Stimulated activated CD4-positive, alpha-beta T cell treated with anti-CD3 and anti-CD28 coated beads, Interleukin-1b, Interleukin-23, amount 100 ng/mL, for 24 hours (primary cell): ENCODE measurements around the gene CAMTA1.

Experiments
- DNase-seq, 4 experiments: peaks; one replicate each; pipeline ENCODE4 v3.0.0-alpha.2; 2020; ENCODE audit warnings: low read depth in 4 of 4, low spot score in 1 of 4

Gene CAMTA1

DNA sequence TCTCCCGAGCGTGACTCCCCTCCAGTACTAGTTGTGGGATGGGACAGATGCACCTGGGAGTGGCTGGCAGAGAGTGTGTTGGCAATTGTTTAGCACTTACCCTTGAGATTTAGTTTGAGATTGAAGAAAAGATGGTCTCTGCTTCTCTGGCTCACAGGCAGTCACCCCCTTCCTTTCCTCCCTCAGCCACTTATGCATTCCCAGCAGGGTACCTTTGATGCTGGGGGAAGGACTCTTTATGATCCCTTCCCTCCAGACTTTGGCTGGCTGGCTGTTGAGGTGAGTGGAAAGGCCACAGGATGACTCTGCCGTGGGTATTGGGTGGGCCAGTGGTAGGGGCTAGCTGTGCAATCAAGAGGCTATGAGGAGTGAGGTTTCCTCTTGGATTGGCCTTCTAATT is 236.8 kb downstream of the CAMTA1 start:
- no peak for DNase-seq

DNA sequence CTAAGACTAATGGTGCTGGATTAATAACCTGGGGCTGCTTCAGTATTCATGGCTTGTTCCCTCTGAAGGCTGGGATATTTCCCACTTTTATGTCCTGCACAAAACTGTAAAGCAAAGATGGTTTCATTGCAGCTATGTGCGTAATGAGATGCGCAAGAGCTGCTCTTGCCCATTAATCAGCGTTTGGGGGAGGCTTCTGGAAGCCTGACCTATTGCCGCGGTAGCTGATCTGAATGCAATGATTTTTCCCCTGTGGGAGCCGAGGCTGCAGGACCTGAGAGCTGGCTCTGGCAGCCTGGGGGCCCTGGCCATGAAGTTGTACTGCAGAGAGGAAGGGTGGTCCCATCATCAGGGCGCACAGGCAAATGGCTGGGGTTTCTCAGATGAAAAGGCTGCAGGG is 239.8 kb downstream of the CAMTA1 start:
- DNase-seq: no peak

DNA sequence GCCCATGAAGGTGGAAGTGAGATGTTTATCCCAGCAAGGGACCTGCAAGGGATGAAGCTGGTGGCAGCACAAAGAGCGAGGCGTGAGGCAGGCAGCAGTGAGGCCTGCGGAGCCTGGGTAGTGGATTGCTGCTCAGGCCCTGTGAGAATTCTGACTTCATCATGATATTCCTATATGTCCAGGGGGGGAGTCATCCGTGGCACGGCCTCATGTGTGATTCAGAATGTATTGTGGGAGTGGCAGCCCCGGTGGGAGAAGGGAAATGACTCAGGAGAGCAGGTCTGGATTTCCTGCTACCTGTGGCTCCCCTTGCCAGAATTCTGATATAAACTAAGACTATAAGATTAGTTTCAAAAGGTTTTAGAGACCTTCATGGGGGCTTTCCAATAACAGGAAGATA is 240.9 kb downstream of the CAMTA1 start:
- no peak for DNase-seq

- DNase-seq: no peak
Measured at GRCh38 chr1:7032992-7033391, 247.7 kb downstream of the CAMTA1 start.

GRCh38 chr1:7036386-7036785 is 251.1 kb downstream of the CAMTA1 start:
- no peak for DNase-seq

- no peak for DNase-seq
Measured at GRCh38 chr1:7039590-7040220, 254.5 kb downstream of the CAMTA1 start.

DNA sequence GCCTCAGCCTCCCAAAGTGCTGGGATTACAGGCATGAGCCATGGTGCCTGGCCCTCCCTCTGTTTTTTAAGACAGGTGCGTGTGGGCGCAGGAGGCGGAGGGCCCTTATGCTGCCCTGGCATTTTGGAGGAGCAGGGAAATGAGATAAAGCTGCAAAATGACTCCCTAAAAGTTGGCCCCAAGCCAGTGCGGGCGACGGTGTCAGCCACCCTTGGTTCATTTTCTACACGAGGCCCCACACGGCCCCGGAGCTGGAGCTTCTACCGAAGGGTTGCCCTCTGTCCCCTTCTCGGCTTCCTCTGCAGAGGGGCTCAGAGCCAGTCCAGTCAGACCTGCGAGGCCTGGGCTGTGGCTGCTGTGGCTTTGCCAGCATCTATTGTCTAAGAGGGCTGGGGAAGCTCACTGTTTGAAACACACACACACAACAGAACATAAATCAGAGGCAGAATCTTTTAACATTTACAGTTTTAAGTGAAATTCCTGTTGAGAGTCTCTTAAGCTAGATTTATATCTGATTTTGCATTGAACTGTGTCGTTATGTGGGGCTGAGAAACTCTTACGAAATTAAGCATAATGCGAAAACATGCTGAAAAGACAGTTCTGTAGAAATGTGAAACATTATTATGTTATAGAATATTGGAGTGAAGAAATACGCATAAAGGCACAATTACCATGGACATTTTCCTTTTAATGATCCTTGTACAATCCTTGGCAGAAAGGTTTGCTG is 255.9 kb downstream of the CAMTA1 start:
- no peak for DNase-seq

- no peak for DNase-seq
Measured at GRCh38 chr1:7042322-7043190, 257.3 kb downstream of the CAMTA1 start.

- no peak for DNase-seq
Measured at GRCh38 chr1:7043191-7043549, 257.9 kb downstream of the CAMTA1 start.

GRCh38 chr1:7043719-7044535 is 258.7 kb downstream of the CAMTA1 start:
- DNase-seq: no peak

- DNase-seq: no peak
Measured at GRCh38 chr1:7045897-7046296, 260.6 kb downstream of the CAMTA1 start.

DNA sequence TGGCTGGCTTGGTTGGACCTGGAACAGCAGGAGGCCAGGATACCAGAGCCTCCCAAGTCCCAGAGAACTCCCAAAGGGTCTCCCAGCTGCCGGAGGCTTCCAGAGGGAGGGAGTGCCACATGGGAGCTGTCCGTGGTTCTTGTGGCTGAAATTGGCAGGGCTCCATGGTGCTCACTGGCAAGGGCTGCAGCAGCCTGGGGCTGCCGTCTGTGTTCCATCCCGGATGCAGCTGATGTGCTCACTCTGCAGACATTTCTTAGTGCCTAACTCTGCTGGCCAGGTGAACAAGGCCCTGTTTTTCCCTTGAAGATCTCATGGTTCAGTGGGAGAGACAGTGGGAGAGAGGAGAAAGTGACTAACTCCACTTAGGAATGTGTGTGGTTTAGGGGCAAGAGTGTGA is 261.1 kb downstream of the CAMTA1 start:
- no peak for DNase-seq

DNA sequence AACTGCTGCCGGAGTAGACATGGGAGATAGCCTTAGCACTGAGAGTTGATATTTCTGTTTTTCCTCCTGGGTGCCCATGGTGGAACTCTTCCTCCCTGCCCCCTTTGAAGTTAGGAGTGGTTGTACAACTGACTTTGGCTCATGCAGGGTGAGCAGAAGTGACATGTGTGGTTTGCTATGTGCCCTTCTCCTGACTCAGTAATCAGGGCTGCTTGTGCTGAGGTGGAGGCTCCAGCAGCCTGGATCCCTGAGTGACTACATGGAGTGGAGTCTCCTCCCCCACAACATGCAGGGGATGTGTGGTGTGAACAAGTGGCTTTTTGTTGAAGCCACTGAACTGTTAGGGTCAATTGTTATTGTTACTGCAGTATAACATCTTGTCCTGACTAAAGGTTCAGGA is 261.6 kb downstream of the CAMTA1 start:
- no peak for DNase-seq

DNA sequence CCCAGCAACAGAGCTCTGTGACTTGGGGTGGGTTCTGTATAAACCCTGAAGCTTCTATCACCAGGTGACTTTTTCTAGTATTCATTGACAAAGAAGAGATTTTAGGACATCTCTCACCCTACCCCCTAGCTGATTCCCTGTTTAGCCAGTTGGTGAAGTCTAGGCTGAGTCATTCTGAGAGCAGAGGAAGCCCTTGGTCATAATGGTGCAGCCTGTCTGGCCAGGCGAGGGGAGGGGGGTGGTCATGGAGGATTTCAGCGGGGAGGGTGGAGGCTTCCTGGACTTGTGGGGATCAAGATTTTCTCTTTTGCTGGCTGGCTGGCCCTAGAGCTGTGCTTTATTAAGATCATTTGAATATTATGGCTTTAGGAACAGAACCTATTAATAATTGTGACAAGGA is 262.6 kb downstream of the CAMTA1 start:
- no peak for DNase-seq

GRCh38 chr1:7048395-7048794 is 263.1 kb downstream of the CAMTA1 start:
- DNase-seq: no peak

GRCh38 chr1:7049913-7050625 is 264.8 kb downstream of the CAMTA1 start:
- DNase-seq: no peak

DNA sequence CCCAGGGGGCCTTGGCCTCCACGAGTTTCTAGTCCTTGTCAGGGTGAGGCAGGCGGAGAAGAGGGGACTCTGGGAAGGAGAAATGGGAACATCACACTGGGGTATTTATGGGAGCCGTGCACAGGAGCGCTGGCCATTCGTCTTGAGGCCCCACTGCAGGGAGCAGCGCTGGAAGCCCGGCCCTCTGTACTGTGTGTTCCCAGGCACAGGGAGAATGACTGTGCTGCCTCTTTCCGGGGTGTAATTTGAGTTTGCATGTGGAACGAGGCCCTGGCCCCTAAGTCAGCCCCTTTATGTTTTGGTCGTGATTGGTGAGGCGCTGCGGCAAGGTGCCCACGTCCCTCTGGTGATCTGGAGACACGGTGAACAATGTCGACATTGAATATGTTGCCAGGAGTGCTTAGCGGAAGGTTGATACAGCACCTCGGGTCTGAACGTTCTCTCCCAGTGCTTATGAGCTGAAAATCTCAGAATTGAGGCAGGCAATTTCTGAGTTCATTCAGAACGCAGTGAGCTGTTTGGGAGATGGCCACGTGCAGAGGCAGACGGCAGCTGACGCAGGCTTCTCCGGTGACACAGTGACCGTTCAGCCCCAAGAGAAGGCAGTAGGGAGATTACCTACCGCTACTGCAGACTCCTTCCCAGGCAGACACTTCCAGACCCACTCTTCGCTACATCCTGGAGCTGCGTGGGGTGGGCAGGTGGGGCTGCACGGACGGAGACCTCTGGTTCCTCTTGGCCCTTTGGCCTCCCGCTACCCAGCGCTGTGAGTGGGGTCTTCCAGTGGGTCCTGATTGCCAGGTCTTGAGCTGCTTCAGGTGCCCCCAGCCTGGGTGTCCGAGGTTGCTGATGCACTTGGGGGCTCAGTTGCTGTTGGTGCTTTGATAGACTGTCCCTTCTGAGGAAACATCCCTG is 265.8 kb downstream of the CAMTA1 start:
- DNase-seq: no peak

GRCh38 chr1:7052701-7053100 is 267.4 kb downstream of the CAMTA1 start:
- no peak for DNase-seq

GRCh38 chr1:7060745-7061144 is 275.5 kb downstream of the CAMTA1 start:
- DNase-seq: no peak
